HG02970 (cell line): ENCODE data around the gene TJP1.

Source experiments
- ATAC-seq: cut with Tn5 transposase; IDR thresholded peaks from one replicate; pipeline ENCODE4 v1.9.1; 2021; ENCODE audit warnings: mild to moderate bottlenecking, moderate library complexity, moderate number of reproducible peaks; ENCODE audit not compliant: unreplicated experiment, low FRiP score

The TJP1 gene

DNA sequence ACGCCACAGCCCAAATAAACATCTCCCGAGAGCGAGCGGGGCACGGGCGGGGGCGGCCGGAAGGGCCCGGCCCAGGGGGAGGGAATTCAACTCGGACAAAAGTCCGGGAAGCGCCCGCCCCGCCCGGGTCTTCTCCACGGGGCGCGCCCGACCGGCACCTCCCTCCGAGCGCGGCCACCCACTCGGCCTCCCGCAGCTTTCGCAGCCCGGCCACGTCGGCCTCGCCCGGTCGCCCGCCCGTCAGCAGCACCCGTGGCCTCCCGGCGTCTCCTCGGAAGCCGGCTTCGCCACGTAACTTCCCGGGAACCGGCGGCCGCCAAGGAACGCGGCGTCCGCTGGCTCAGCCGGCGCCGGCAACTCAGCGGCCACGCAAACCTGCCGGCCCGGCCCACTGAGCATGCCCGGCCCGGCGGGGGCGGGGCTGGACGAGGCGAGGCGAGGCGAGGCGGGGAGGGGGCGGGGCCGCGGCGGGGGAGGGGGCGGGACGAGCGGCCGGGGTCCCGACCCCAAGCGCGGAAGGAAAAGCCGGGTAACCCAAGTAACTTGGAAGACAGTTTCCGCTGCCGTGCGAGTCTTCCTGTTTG lies at the start of gene TJP1:
Gene TJP1 (minus strand): TSS at position 369 of the 584 bp plus-strand sequence. CDS start 440 bp downstream, outside the sequence.
- ATAC-seq, result no peak

DNA sequence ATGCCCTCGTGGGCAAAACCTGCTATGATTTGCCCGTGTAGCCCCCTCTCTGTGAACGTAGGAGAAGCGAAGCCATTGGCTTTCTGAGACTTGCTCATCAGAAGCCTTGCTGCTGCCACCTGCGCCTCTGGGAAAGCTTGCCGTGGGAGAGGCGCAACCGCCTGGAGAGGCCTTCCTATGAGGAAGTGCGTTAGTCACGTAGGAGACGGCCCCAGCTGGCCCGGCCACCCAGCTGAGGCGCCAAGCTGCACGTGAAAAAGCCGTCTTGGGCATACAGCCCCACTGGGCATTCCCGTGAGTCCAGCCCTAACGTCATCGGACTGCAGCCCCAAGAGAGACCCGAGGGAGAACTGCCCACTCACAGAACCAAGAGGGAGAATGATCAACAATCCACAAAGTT lies 49.1 kb upstream of the TJP1 start:
- no peak for ATAC-seq

DNA sequence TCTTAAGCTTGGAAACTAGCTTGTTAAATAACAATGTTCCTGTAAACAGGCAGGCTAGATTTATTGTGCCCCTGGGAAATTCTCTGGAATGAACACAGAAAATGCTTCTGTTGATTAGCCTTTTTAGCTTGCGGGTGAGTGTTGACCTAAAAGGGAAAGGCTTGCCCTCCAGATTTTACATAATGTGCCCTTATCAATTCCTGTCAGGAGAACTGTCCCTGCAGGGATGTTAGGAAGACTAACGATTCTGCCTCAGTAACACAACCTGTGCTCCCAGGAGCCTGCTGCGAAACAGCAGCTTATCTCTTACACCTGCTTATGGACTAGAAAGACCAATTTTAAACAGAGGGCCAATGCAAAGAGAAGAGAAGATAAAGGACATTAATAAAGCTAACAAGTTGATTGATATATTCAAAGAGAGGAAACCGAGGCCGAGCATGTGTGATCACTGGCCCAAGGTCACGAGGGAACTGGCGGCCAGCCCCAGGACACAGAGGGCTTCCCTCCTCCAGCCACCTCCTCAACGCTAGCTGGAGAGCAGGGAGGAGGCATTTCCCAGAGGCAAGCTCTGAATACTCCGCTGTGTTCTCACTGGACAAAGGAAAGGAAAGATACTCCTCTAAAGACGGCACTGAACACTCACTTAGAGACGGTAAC lies 48.4 kb upstream of the TJP1 start:
- ATAC-seq, result no peak

DNA sequence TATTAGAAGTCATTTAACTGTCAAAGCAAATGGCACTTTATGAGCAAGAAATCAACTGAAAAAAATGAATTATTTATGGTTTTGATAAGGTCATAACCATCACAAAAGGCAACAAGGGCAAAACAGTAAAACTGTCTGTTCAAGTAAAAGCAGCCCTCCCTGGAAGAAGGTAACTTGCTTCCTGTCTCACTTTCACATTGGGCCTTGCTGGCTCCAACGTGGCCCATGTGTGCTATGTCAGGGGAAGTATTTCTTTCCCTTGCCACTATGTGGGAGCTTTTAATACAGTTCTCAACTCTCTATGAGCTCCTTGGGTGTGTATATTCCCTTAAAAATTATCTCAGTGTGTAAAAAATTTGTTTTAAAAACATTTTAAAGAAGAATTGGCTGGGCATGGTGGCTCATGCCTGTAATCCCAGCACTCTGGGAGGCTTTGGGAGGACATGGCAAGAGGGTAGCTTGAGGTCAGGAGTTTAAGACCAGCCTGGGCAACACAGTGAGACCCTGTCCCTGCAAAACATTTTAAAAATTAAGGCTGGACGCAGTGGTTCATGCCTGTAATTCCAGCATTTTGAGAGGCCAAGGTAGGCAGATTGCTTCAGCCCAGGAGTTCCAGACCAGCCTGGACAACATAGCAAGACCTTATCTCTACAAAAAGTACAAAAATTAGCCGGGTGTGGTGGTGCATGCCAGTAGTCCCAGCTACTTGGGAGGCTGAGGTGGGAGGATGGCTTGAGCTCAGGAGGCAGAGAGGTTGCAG lies 45.2 kb upstream of the TJP1 start:
- ATAC-seq, result no peak

DNA sequence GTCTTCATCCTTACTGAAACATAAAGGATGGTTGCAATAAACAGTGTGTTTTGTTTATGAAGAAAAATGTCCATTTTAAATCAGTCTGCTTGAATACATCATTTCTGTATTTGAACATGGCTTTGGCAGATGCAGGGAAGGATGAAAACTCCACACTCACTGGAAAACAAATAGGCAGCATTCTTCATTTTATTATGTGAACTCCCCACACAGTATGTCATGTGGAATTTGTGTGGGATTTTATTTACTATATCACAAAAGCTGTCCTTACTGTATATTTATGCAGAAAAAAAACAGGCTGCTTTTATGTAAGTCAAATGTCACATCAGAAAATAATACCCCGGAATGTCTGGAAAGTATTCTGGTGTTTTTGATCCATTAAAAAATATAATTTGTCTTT lies 44.1 kb upstream of the TJP1 start:
- ATAC-seq, result no peak

DNA sequence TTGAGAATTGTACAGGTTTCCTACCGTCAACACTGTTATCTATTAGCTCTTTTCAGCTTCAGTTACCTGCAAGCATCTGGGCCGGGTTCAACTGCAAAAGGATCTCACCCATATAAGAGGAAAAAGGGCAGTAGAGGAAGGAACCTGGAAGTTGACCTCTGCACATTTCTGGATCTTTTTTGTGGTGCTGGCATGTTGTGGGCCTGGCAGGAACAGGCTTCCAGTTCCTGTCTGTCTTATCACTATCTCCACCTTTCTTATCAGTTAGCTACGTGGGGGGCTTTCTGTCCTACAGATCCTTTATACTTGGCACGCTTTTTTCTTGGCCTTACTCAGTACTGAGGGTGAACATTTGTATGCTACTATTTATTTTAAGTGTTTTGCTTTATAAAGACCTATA lies 42.2 kb upstream of the TJP1 start:
- no peak for ATAC-seq

DNA sequence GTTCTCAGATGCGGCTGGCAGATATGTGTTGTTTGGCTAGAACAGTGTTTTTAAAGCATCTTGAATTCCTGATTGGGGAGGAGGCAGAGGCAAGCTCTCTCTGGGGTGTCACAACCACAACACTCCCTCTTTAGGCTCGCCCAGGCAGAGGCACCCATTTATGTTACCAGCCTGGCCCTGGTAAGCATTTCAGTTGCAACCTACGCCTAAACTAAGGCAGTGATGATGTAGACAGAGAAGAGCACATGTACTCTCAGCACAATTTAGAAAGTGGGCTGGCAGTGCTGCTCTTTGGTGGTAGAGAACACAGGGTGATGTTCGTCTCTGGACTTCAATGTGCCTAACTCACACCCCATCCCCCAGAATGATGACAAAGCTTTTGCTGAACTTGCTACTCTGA lies 41.2 kb upstream of the TJP1 start:
- ATAC-seq, result no peak

DNA sequence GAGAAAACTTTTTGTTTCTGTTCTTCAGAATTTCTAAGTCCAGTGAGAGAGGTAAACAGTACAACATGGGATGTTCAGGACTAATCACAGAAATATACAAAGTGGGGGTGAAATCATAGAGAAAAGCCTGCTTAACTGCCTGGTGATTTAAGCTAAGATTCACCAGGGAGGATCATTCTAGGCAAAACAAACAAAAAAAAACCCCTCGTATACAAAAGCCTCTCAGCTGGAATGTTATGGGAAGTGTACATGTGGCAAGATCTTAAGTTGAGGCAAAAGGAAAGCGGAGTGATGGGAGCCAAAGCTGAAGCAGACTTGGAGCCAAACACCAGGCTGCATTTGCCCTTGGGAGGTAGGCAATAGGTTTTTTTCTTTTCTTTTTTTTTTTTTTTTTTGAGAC lies 40.0 kb upstream of the TJP1 start:
- no peak for ATAC-seq

DNA sequence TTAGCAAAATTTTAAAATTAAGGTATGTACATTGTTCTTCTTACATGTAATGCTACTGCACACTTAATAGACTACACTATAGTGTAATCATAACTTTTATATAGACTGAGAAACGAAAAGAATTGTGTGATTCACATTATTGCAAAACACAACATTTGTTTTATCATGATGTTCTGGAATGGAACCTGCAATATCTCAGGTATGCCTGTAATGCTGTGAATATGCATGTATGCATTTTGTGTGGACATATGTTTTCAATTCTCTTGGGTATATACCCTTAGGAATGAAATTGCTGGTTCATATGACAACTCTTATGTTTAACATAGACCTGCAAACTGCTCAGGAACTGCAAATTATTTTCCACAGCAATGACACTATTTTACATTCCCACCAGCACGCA lies 38.6 kb upstream of the TJP1 start:
- no peak for ATAC-seq

DNA sequence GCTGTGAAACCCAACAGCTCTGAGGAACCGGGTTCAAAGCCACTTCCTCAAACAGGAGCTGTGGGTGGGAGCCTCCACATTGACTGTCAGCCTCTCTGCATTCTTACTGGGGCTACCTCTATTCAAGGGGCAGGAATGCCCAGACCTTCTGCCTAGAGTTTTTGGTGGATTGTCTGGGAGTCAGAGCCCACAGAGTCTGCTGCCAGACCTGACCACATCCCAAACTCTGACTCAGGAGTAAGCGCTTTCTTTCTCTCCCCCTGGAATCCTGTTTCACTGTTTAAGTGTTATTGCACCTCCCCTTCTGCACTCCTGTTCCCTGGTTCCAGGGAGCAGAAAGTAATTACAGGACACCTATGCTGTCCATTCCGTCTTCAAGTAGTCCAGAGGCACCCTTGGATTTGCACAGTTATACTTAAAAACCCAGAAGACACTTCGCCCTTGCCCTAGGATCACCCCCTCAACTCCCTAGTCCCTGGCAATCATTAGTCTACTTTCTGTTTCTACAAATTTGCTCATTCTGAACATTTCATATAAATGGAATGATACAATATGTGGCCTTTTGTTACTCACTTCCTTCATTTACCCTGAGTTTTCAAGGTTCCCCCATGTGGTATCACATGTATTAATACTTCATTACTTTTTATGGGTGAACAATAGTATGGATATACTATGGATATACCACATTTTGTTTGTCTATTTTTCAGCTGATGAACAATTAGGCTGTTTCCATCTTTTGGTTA lies 37.9 kb upstream of the TJP1 start:
- ATAC-seq, result no peak

DNA sequence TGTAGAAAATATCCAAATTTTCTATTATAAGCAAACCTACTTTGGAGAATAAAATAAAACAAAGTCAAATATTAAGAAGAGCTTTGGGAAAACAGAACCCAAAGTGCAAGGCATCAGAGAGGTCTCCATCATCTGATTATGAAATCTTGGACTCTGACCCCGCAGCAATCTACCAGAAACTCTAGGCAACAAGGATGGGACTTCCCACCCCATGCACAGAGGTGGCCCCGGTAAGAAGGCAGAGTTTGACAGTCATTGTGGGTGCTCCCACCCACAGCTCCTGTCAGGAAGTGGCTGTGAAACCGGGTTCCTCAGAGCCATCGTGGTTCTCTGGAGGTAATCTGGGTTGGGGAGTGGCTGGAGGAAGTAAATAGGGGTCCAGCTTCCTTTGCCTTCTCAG lies 37.0 kb upstream of the TJP1 start:
- no peak for ATAC-seq

DNA sequence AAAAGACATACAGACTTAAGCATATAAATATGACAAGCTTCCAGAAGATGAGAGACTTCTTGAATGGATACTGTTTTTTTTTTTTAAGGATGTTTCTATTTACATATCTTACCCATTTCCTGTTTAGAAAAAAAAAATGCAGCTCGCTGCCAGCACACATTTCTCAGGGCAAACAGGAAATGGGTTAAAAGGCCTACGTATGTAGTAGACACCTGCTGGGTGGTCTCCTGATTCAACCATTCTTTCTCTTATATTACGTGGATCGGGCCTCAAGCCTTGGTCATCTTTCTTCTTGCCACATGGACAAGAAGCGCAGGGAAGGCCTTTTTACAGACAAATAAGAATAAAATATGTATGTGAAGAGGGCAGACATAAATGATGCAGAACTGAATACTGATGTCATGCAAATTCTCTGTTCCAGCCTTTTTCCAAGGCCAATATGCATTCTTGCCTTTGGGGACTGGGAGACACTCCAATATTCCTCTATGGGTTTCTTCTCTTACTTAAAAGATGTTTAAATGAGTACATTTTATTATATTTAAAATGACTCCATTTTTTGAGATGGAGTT lies 35.0 kb upstream of the TJP1 start:
- no peak for ATAC-seq

DNA sequence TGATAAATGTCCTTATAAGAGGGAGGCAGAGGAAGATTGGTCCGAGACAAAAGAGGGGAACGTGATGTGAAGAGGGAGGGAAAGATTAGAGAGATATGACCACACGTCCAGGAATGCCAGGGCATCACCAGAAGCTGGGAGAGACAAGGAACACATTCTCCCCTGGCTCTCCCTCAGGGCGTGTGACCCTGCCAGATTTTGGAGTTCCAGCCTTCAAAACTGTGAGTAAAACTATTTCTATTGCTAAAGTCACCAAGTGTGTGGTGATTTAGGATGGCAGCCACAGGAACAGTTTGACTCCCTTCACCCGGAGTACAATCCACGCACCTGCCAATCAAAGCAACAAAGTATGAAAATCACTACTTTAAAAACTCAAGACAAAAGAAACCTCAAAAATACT lies 32.1 kb upstream of the TJP1 start:
- no peak for ATAC-seq

DNA sequence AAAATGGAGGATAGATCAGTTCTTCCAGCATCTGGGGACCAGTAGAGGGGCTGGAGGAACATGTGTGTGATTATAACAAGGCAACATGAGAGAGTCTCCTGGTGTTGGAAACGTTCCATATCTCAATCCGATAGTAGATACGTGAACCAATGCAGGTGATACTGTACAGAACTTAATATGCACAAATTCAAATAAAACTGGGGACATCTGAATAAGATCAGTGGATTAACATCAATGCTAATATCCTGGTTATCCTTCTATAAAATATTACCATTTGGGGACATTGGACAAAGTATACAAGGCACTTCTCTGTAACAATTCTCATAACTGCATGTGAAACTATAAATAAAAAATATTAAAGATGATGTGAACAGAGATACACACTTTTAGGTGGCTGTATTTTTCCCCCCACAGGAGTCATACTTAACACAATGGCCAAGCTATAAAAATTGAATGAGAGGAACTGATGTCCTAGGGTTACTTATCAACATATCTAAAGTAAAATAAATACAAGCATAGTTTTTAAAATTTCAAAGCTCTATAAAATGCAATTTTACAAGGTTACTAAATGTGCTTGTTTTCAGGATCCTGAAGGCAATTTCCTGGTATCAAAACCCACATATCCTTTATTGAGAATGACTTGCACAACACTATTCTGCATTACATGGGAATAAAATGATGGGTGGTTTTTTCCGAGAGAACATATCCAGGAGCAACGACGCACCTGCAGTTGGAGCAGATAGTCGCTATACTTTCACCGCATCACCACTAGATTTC lies 31.1 kb upstream of the TJP1 start:
- no peak for ATAC-seq

DNA sequence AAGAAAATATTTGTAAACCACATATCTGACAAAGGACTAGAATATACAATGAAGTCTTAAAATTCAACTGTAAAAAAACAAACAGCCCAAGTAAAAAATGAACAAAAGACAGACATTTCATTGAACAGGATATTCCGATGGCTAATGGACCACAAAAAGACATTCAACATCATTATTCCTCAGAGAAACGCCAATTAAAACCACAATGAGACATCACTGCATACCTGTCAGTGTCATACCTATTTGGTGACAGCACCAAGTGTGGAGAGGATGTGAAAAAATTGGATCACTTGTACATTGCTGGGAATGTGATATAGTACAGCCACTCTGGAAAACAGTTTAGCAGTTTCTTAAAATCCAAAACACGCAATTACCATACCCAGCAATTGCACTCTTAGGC lies 29.9 kb upstream of the TJP1 start:
- ATAC-seq, result no peak

DNA sequence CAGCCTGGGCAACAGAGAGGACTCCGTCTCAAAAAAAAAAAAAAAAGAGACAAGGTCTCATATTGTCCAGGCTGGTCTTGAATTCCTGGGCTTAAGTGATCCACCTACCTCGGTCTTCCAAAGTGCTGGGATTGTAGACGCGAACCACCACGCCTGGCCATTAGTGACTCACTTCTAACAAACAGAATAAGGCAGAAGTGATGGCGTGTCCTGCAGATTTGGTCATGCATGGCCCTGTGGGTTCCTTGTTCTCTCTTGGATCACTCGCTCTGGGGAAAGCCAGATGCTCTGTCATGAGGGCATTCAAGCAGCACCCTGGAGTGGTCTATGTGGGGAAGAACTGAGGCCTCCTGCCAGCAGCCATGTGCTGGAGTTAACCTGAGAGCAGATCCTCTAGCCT lies 27.4 kb upstream of the TJP1 start:
- no peak for ATAC-seq

DNA sequence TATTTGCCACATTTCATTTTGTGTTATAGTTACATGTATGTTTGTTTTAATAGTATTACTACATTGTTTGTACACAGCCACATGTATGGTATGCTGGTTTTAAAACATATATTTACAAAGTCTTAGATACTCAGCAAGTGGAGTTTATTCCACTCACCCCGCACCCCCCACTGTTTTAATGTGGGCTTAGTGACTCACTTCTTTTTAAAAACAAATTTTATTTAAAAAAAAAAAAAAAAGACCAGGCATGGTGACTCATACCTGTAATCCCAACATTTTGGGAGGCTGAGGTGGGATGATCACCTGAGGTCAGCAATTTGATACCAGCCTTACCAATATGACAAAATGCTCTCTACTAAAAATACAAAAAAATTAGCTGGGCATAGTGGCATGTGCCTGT lies 26.9 kb upstream of the TJP1 start:
- ATAC-seq, result no peak

DNA sequence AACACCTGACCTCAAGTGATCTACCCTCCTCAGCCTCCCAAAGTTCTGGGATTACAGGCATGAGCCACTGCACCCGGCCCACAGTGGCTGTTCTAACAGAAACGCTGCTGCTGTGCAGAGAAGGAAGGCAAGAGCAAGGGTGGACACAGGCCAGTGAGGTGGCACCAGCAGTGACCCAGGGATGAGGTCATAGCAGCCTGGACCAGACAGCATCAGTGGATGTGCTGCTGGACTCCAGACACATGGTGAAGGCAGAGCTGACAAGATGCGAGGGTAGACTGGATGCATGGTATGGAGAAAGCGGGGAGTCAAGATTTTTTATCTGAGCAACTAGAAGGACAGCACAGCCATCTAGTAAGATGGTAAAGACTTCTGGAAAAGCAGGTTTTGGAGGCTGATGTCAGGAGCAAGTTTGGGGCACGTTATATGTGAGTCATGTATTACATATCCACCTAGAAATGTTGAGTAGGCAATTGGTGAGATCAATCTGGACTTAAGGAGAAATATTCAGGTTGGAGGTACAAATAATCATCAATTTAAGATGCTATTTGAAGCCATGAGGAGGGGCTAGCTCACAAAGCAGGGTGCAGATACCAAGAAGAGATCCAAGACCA lies 22.1 kb upstream of the TJP1 start:
- no peak for ATAC-seq

DNA sequence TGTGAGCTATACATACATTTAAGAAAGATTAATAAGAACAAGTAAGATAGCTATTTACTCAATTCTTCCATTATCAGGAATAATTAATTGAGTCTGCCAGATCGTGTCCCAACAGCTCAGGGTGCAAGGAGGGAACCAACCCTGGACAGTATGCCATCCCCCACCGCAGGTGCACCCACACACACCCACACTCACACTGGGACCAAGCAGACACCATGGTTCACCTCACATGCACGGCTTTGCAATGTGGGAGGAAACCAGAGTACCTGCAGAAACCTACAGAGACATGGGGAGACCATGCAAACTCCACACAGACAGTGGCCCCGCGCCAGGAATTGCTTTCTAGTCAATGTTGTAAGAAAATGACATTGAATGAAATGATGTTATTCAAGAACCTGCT lies 20.0 kb upstream of the TJP1 start:
- no peak for ATAC-seq

DNA sequence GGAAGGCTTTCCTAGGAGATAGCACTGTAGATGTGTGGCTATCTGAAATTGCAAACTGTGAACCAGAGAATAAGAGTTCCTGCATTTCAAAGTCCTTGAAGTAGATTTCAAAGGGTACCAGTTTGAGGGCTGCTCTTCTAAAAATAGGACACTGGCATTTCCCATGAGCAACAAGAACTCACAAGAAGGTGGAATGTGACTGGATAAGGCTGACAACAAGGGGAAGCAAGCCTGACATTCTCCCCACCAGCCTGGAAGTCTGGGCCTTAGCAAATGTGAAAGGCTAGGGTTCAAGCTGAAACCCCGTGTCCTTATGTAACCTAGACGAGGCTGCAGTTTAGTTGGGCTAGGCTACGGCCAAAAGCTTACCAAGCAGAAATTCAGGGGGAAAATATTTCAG lies 18.7 kb upstream of the TJP1 start:
- ATAC-seq, result no peak
